Cortex of kidney (tissue), 1 donor: ENCODE data around the gene KPRP.

Experiments
- DNase-seq: peaks from one replicate; lab custom pipeline; 2025; lab: John Stamatoyannopoulos, UW

The KPRP gene, protein sequence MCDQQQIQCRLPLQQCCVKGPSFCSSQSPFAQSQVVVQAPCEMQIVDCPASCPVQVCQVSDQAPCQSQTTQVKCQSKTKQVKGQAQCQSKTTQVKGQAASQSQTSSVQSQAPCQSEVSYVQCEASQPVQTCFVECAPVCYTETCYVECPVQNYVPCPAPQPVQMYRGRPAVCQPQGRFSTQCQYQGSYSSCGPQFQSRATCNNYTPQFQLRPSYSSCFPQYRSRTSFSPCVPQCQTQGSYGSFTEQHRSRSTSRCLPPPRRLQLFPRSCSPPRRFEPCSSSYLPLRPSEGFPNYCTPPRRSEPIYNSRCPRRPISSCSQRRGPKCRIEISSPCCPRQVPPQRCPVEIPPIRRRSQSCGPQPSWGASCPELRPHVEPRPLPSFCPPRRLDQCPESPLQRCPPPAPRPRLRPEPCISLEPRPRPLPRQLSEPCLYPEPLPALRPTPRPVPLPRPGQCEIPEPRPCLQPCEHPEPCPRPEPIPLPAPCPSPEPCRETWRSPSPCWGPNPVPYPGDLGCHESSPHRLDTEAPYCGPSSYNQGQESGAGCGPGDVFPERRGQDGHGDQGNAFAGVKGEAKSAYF

DNA sequence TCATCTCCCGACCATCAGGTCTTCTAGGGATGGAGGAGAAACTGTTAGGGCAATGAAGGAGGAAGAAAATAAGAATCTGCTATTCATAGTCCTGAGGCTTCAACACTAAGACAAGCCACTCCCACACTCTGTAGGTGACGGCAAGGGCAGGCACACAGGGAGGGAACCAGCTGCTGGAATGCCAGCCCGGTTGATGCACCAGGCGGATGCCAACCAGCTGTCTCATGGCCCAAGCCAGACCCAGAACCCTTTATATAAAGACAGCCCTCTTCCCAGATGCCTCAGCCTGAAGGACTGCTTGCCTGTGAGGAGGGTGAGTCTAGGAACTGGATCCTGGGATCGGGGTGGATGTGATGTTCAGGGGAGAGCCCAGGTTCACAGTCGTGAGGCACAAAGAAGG lies at the start of gene KPRP:
Gene KPRP, plus strand, starts transcription at position 279 of the 400 bp plus-strand sequence. CDS start 1,564 bp downstream, outside the sequence.
- DNase-seq = no peak

DNA sequence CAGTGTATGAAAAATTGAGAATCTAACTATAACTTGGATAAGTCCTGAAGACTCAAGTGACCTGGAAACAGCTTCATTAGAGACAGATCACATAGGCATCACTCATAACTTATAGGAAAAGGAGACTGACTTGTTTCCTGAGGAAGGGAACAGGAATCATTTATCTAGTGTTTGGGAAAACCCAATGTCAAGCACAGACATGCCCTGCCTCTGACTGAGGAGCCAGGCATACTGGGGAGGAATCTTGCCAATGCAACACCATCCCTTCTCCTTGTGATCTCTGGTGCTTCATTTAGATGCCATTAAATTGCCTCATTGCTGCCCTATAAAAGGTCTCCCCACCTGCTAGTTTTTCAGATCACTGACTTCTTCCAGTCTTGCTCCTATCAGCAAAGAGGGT lies 39.6 kb upstream of the KPRP start:
- DNase-seq = no peak

GRCh38 chr1:152725261-152725660 lies 32.6 kb upstream of the KPRP start:
- DNase-seq = no peak

GRCh38 chr1:152728986-152729385 lies 28.8 kb upstream of the KPRP start:
- DNase-seq = no peak

DNA sequence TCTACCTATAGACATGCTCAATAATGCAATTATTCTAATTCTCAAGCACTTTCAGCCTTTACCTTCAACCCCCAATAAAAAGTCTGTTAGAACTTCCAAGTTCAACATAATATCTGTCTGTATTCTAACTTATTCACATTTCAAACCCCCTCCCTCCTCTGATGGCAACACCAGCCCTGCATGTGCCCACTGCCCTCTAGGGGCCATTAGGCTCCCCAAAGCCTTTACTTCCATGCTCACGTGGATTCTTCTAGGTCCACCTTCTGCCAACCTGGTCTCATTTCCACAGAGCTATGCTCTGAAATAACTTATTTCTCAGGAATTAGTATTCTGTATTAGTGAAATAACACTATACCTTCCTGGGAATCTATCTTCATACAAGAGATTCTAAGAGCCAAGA lies 22.2 kb upstream of the KPRP start:
- no peak for DNase-seq

DNA sequence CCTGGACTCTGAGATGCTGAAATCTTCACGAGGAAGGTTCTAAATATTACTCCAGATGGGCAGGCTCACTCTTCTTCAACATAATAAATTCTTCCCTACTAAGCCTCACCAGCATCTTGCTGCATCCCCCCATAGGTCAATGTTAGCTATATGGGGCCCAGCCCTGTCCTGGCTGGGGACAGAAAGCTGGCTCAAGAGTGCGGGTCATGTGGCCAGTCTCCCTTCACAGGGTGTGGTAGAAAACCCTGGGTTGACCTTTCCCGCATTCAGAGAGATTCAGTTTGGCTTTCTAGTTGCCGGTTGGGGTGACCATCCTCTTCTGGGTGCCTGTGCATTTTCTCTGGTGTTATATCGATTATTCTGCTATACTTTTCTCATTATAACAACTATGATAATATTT lies 19.8 kb upstream of the KPRP start:
- DNase-seq = no peak

DNA sequence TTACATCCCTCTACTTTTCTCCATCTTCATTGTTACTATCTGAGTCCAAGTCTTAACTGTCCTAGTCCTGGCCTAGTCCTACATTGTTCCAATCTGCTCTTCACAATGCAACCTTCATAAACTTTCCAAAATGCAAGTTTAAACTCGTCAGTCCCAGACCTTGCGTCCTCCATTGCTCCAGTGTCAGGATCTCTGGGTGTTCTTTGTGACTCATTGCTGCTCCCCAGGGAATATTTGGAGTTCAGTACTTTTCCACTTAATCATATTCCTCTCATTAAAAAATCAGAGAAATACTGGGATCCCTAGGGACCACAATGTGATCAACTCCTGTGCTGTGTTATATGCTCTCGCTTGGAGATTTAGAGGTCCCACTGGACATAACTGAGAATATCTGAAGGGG lies 18.0 kb upstream of the KPRP start:
- DNase-seq = no peak

DNA sequence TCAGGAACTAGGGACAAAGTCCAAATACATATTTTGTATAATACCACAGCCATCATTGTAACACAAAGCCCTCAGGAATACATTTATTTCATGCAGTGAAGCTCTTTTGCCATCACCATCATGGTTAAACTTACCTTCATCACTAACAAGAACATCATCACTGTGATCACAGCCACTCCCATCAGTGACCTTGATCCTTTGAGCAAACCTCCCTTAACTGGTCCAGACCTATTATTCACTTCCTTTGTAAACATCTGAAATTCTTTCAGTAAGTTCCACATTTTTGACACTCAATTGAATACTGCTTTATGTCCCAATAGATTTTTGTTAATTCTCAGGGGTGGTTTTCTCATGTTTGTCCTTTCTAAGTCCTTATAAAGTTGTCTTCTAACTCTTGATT lies 16.2 kb upstream of the KPRP start:
- DNase-seq = no peak

DNA sequence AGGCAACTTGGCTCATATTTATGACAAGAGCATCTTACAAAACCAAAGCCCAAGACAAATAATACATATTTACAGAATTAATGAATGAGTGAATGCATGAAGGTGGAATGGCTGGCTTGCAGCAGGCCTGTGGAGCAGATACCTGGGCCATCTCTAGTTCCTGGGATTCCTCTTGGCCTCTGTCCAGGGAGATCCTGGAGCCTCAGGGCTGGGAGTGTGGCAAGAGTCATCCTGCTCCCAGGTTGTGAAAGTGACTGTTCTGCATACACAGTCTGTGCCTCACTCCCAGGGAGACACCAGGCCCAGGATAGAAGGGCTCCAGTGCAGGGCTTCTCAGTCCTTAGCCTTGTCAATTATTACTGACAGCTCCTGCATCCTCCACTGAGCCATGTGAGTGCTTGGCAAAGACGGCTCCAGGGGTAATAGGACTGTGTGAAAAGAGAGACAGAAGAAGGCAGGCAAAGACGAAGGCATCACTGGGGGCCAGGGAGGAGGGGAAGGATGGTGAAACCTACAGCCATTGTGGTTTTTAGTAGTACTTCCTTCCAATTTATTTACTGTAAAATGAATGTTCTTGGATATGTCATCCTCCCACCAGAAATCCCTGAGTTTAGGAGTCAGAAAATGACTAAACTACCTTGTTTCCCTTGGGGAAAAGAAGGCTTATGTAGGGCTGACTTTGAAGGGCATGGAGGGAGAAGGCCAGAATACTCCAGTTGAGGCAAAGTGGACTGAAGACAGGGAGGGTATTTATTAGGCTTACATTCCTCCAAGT lies 14.3 kb upstream of the KPRP start:
- DNase-seq = no peak

GRCh38 chr1:152745289-152745704 lies 12.5 kb upstream of the KPRP start:
- DNase-seq = no peak

- DNase-seq = no peak
Measured at GRCh38 chr1:152745765-152746444, 11.9 kb upstream of the KPRP start.

GRCh38 chr1:152747831-152748230 lies 10.0 kb upstream of the KPRP start:
- no peak for DNase-seq

DNA sequence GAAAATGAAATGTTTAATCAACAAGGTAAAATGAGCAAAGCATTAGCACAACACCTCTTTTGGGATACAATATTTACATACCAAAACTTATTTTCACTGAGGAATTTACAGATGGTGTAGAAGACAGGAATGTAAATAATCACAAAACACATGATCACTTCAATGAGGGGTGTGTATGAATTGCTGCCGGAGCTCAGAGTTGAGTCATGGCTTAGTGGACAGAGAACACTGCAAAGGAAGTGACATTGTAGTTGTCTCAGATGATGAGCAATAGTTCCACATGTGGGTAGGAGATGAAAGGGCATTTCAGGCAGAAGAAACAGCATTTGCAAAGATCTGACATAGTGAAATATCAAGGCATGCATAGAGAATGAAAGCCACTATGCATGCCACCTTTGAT lies 5.6 kb upstream of the KPRP start:
- no peak for DNase-seq

GRCh38 chr1:152753586-152753985 lies 4.2 kb upstream of the KPRP start:
- DNase-seq = no peak

GRCh38 chr1:152756872-152757271 lies 953 bp upstream of the KPRP start:
- no peak for DNase-seq

DNA sequence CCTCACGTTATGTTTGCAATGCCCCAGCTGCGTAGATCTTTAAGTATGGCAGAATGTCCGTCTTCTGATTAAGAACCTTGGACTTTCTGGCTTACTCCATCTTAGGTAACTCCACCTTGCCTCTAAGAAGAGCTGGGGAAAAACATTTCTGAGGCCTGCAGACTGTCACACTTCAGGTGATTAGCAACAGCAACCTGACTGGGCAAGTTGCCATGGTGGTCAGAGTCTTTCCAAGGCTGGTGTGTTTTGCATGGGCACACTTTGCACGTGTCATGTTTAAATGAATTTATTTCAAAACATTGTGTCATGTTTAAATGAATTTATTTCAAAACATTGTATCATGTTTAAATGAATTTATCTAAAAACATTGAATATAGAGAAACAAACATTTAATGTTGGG lies 811 bp downstream of the KPRP start:
- DNase-seq = no peak

DNA sequence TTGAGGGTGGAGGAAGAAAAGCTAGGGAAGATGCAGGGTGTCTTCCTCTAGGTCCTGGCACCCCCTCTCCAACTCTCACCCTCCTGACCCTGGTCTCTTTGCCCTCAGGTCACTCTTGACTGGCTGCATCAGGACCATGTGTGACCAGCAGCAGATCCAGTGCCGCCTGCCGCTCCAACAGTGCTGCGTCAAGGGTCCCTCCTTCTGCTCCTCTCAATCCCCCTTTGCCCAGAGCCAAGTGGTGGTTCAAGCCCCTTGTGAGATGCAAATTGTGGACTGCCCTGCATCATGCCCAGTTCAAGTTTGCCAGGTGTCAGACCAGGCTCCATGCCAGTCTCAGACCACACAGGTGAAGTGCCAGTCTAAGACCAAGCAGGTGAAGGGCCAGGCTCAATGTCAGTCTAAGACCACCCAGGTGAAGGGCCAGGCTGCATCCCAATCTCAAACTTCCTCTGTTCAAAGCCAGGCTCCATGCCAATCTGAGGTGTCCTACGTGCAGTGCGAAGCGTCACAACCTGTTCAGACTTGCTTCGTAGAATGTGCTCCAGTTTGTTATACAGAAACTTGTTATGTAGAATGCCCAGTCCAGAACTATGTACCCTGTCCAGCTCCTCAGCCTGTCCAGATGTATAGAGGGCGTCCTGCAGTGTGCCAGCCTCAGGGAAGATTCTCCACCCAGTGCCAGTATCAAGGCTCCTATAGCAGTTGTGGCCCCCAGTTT lies 1.8 kb downstream of the KPRP start:
- DNase-seq = no peak

GRCh38 chr1:152760551-152761190 lies 2.8 kb downstream of the KPRP start:
- no peak for DNase-seq

- DNase-seq = no peak
Measured at GRCh38 chr1:152761609-152762213, 3.9 kb downstream of the KPRP start.

DNA sequence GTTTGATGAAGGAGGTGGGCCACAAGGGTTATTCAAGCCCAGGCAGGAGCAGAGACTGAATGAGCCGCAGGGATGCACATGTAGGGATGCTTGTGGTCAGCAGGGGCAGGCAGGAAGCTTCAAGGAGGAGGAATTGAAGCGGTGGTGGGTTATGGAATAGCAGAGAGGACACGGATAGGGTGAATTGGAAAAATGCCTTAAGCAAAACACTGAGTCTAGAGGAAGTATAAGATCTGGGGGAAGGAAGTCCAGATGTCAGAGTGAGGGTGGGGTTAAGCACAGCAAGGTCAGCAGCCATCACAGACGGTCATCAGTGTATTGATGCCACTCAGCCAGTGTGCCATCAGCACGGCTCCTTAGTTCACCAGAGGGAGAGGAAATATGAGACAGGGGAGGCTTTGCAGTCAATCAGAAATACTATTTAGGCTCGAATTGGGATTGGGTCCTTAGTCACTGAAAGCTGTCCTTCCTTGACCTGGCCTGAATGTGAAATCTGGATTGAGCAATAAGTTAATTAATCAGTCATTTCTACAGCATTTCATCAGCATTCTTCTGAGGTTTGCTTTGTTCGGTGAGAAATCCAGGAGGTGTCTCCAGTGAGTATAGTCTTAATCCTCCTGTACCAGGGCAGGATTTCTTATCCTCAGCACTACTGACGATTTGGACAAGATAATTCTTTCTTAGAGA lies 11.2 kb downstream of the KPRP start:
- DNase-seq = no peak
